Peyer's patch (tissue), 4 donors: ENCODE data around the gene SMIM12.

Experiments
- POLR2A ChIP-seq, 2 donors: fragments of 450-650 bp; IDR thresholded peaks; one replicate each; pipeline ENCODE4 v1.5.1; 2017; ENCODE audit warnings: antibody characterized with exemption in 2 of 2, mild to moderate bottlenecking in 2 of 2, moderate library complexity in 2 of 2
- TF ChIP-seq, protein P1 (sequence below), 6 experiments: fragments of 450-650 bp in 4 of 6; fragments of 200-600 bp in 2 of 6; sonication (generic) in 1 of 6; IDR thresholded peaks; one replicate each; pipeline ENCODE4 v1.5.1; 2017 to 2019; ENCODE audit warnings: antibody characterized with exemption in 6 of 6, mild to moderate bottlenecking in 3 of 6, moderate library complexity in 1 of 6

DNA sequence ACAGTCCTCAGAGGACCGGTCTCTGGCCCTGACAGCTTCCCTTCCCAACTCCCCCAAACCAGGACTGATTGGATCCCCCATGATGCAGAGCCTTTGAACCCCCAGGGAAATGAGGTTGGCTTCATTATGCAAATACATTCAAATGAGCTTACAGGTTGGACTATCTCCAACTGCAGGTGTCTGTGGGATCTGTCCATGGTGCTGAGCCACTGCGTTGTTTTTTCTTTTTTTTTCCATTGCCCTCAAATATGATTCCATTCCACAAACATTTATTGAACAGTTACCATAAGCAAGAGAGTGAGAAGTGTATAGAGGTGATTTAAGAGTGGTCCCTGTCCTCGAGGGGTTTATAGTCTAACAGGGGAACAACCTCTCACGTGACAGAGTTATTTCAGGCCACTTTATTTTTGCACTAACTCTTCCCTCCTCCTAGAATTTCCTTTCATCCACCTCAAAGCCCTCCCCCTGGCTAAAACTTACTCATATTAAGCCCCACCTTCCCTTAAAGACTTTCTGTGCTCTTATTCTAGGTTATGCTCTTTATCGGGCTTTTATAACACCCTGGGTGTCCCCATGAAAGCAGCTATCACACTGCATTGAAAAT, 48.0 kb upstream of the SMIM12 start:
- TF ChIP-seq, protein P1, sequence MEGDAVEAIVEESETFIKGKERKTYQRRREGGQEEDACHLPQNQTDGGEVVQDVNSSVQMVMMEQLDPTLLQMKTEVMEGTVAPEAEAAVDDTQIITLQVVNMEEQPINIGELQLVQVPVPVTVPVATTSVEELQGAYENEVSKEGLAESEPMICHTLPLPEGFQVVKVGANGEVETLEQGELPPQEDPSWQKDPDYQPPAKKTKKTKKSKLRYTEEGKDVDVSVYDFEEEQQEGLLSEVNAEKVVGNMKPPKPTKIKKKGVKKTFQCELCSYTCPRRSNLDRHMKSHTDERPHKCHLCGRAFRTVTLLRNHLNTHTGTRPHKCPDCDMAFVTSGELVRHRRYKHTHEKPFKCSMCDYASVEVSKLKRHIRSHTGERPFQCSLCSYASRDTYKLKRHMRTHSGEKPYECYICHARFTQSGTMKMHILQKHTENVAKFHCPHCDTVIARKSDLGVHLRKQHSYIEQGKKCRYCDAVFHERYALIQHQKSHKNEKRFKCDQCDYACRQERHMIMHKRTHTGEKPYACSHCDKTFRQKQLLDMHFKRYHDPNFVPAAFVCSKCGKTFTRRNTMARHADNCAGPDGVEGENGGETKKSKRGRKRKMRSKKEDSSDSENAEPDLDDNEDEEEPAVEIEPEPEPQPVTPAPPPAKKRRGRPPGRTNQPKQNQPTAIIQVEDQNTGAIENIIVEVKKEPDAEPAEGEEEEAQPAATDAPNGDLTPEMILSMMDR (IDR thresholded peaks at IDR 0.05): no peak
- TF ChIP-seq POLR2A (IDR thresholded peaks at IDR 0.05): no peak
